ENCODE measurements around the gene RFPL1.
A peak's percentile ranks its signal among the peaks of the same experiment; 100 is the strongest.

Gene RFPL1

GRCh38 chr22:29443861-29444792 lies 5.7 kb downstream of the RFPL1 start:
- DNase-seq = no peak

GRCh38 chr22:29445508-29445907 lies 7.1 kb downstream of the RFPL1 start:
- DNase-seq = no peak

GRCh38 chr22:29447906-29448305 lies 9.5 kb downstream of the RFPL1 start:
- no peak for DNase-seq

- DNase-seq = no peak
These were observed 11.0 kb downstream of the RFPL1 start for GRCh38 chr22:29449296-29449875.

GRCh38 chr22:29450222-29450621 lies 11.8 kb downstream of the RFPL1 start:
- DNase-seq = no peak

GRCh38 chr22:29451863-29452262 lies 13.5 kb downstream of the RFPL1 start:
- no peak for DNase-seq

GRCh38 chr22:29454276-29454675 lies 15.9 kb downstream of the RFPL1 start:
- DNase-seq = no peak

GRCh38 chr22:29456211-29456671 lies 17.9 kb downstream of the RFPL1 start:
- no peak for DNase-seq

GRCh38 chr22:29457730-29458129 lies 19.3 kb downstream of the RFPL1 start:
- no peak for DNase-seq

GRCh38 chr22:29458551-29458950 lies 20.2 kb downstream of the RFPL1 start:
- no peak for DNase-seq

- no peak for DNase-seq
These were observed 21.4 kb downstream of the RFPL1 start for GRCh38 chr22:29459773-29460172.

GRCh38 chr22:29461263-29461662 lies 22.9 kb downstream of the RFPL1 start:
- no peak for DNase-seq

GRCh38 chr22:29463629-29464028 lies 25.2 kb downstream of the RFPL1 start:
- DNase-seq = no peak

- no peak for DNase-seq
These were observed 26.2 kb downstream of the RFPL1 start for GRCh38 chr22:29464581-29464980.

GRCh38 chr22:29469755-29470154 lies 31.4 kb downstream of the RFPL1 start:
- DNase-seq = no peak

GRCh38 chr22:29470159-29470855 lies 31.9 kb downstream of the RFPL1 start:
- peak; percentile 29 for DNase-seq

- DNase-seq = no peak
These were observed 34.6 kb downstream of the RFPL1 start for GRCh38 chr22:29473001-29473400.

GRCh38 chr22:29475550-29475949 lies 37.2 kb downstream of the RFPL1 start:
- DNase-seq = no peak

GRCh38 chr22:29476116-29476515 lies 37.7 kb downstream of the RFPL1 start:
- DNase-seq = no peak

GRCh38 chr22:29477723-29478318 lies 39.4 kb downstream of the RFPL1 start:
- DNase-seq = no peak

- DNase-seq = no peak
These were observed 40.2 kb downstream of the RFPL1 start for GRCh38 chr22:29478326-29479276.
